K562 (cell line): ENCODE results near the gene MS4A18. TPM values are rescaled to one million over a fixed set of nuclear protein-coding genes. Genes with fewer than 3 reads are reported as not detected.
A peak's percentile ranks its signal among the peaks of the same experiment; 100 is the strongest.

Experiments
- ATAC-seq: fragments of 200-7000 bp; cut with Tn5 transposase; 3 replicates; pipeline ENCODE4 v1.9.1; 2020; ENCODE audit warnings: moderate library complexity
- BruUV-seq: library from RNA; stranded (reverse); fragments of 400-500 nt; replicated peaks from 2 replicates; lab custom pipeline; 2021; lab: Mats Ljungman, UMichigan
- CTCF ChIA-PET: fragments of 300-600 bp; formaldehyde crosslinking; extraction: SDS; loops from one replicate; lab custom pipeline; 2021; ENCODE audit warnings: low intra/inter-chr PET ratio; lab: Yijun Ruan, JAX
- POLR2A ChIA-PET: fragments of 300-600, 350-650 bp; sonication (Branson Sonifier 250); formaldehyde crosslinking; extraction: SDS; loops from one replicate; lab custom pipeline; 2021; ENCODE audit warnings: antibody characterized with exemption, inconsistent platforms; lab: Yijun Ruan, JAX
- DNase-seq, 4 experiments: peaks; one replicate each; pipeline versions ENCODE4 v3.0.0 to v3.0.0-alpha.2; 2011 to 2018; ENCODE audit warnings: low spot score in 3 of 4, mixed read lengths in 3 of 4; ENCODE audit errors: extremely low read depth in 1 of 4
- FAIRE-seq: peaks from 2 replicates; lab custom pipeline; 2011; peaks lifted over from hg19 to GRCh38; lab: Jason Lieb, UNC
- H2AFZ ChIP-seq: 2 replicates; pipeline ENCODE4 v1.6.0; 2011; ENCODE audit warnings: low read depth, low read length, control low read depth, inconsistent platforms
- H3K27ac ChIP-seq: fragments of 200-600 bp; 3 replicates; pipeline ENCODE4 v1.8.0; 2011; ENCODE audit warnings: low read depth, mild to moderate bottlenecking, control low read depth, inconsistent platforms, low read length, moderate library complexity, mixed read lengths; ENCODE audit errors: extremely low read depth
- H3K27me3 ChIP-seq, 2 experiments: fragments of 300-600 bp in 1 of 2; 2 replicates in 1 of 2; 3 replicates in 1 of 2; pipeline versions ENCODE4 v1.6.0 to v1.8.0; 2011; ENCODE audit warnings: inconsistent platforms in 2 of 2, low read length in 2 of 2, mild to moderate bottlenecking in 1 of 2, mixed read lengths in 1 of 2, moderate library complexity in 1 of 2; ENCODE audit not compliant: control insufficient read depth in 2 of 2, insufficient read depth in 2 of 2
- H3K36me3 ChIP-seq: fragments of 300-600 bp; 3 replicates; pipeline ENCODE4 v1.8.0; 2011; ENCODE audit warnings: mild to moderate bottlenecking, low read length, inconsistent platforms; ENCODE audit not compliant: control insufficient read depth, insufficient read depth
- H3K4me1 ChIP-seq, 2 experiments: fragments of 200-600 bp in 1 of 2; replicated peaks in 1 of 2; 2 replicates in 1 of 2; 3 replicates in 1 of 2; pipeline versions ENCODE4 v1.5.1 to v1.8.0; 2011; ENCODE audit warnings: inconsistent platforms in 2 of 2, low read length in 2 of 2, mild to moderate bottlenecking in 1 of 2, mixed read lengths in 1 of 2, moderate library complexity in 1 of 2; ENCODE audit not compliant: control insufficient read depth in 2 of 2, insufficient read depth in 2 of 2
- H3K4me2 ChIP-seq: 2 replicates; pipeline ENCODE4 v1.6.1; 2011; ENCODE audit warnings: low read length, control low read depth, inconsistent platforms, mixed read lengths; ENCODE audit not compliant: insufficient read depth
- H3K4me3 ChIP-seq: fragments of 200-600 bp; sonication (generic), shearing (Covaris generic); 2 replicates; pipeline ENCODE4 v1.5.1; 2016; ENCODE audit warnings: control low read depth, inconsistent platforms
- H3K79me2 ChIP-seq: fragments of 200-600 bp; 3 replicates; pipeline ENCODE4 v1.8.0; 2011; ENCODE audit warnings: low read length, inconsistent platforms; ENCODE audit not compliant: control insufficient read depth, insufficient read depth
- H3K9ac ChIP-seq, 2 experiments: 2 replicates each; pipeline versions ENCODE4 v1.6.0 to v1.6.1; 2011; ENCODE audit warnings: low read depth in 2 of 2, low read length in 2 of 2, control low read depth in 1 of 2, inconsistent platforms in 1 of 2, mild to moderate bottlenecking in 1 of 2, mixed read lengths in 1 of 2; ENCODE audit not compliant: insufficient read depth in 1 of 2
- H3K9me1 ChIP-seq: one replicate; pipeline ENCODE4 v1.6.0; 2011; ENCODE audit warnings: inconsistent platforms, mild to moderate bottlenecking, low read length, moderate library complexity; ENCODE audit not compliant: control insufficient read depth, insufficient read depth
- H3K9me3 ChIP-seq: replicated peaks from 2 replicates; pipeline ENCODE4 v1.5.1; 2011; ENCODE audit warnings: low read depth, low read length, inconsistent platforms; ENCODE audit not compliant: control insufficient read depth, insufficient read depth
- H4K20me1 ChIP-seq: replicated peaks from 2 replicates; pipeline ENCODE4 v1.6.1; 2011; ENCODE audit warnings: low read length, inconsistent platforms, mixed read lengths; ENCODE audit not compliant: control insufficient read depth, insufficient read depth
- BCOR ChIP-seq: fragments of 450-650 bp; IDR thresholded peaks from 2 replicates; pipeline ENCODE4 v1.6.1; 2016
- CCAR2 ChIP-seq: fragments of 200-400 bp; formaldehyde crosslinking; IDR thresholded peaks from 2 replicates; pipeline ENCODE4 v1.6.1; 2017; ENCODE audit warnings: mild to moderate bottlenecking, low read depth, low read length
- CTCF ChIP-seq, 3 experiments: IDR thresholded peaks in 2 of 3; conservative IDR thresholded peaks in 1 of 3; 2 replicates each; pipeline ENCODE4 v1.5.1; 2011 to 2012; ENCODE audit warnings: low read length in 3 of 3, mild to moderate bottlenecking in 3 of 3, control low read depth in 2 of 3, improper control_type of control experiment in 1 of 3, inconsistent platforms in 1 of 3, low read depth in 1 of 3, mixed read lengths in 1 of 3, moderate library complexity in 1 of 3; ENCODE audit not compliant: insufficient read depth in 2 of 3
- EGR1 ChIP-seq: fragments of 450-650 bp; conservative IDR thresholded peaks from 2 replicates; pipeline ENCODE4 v1.6.1; 2017; ENCODE audit warnings: mild to moderate bottlenecking
- GTF2A2 ChIP-seq: IDR thresholded peaks from 2 replicates; pipeline ENCODE4 v1.6.1; 2016; ENCODE audit warnings: mild to moderate bottlenecking, missing genetic modification characterization, missing compliant biosample characterization
- RAD21 ChIP-seq, 2 experiments: fragments of 250-450 bp in 1 of 2; fragments of 450-650 bp in 1 of 2; sonication (Bioruptor Pico) in 1 of 2; formaldehyde crosslinking in 1 of 2; IDR thresholded peaks in 1 of 2; conservative IDR thresholded peaks in 1 of 2; 2 replicates each; pipeline versions ENCODE4 v1.4.0 to v1.8.0; 2020 to 2022; ENCODE audit warnings: mild to moderate bottlenecking in 2 of 2, moderate library complexity in 1 of 2
- WGBS: fragments of 100-300 bp; shearing (Covaris generic); methylation state at CpG from one replicate; pipeline ENCODE4 v1.1.6; 2016; ENCODE audit warnings: low coverage, mixed read lengths; ENCODE audit not compliant: insufficient coverage; ENCODE audit errors: missing lambda C conversion rate; 5-methylcytosine and 5-hydroxymethylcytosine counted together
- in situ Hi-C: fragments of 300-500 bp; cut with MboI; formaldehyde crosslinking; loops from 4 replicates; pipeline ENCODE4 v1.15.0; 2018; ENCODE audit warnings: inconsistent platforms, mixed read lengths
- intact Hi-C: fragments of 100-400 bp; cut with micrococcal nuclease; formaldehyde crosslinking; loops from 2 replicates; pipeline ENCODE4 v1.14.2; 2022
- polyA plus RNA-seq, 8 experiments: library from polyadenylated mRNA; depleted of rRNA in 4 of 8; stranded (reverse) in 5 of 8; unstranded in 3 of 8; fragments of >200 nt; fragmentation: Nextera tagmentation in 2 of 8; fragmentation: Illumina TruSeq in 1 of 8; extraction: Ambion mirVana in 2 of 8; extraction: Trizol in 1 of 8; gene quantifications; 2 replicates each; pipeline versions ENCODE4 v1.2.1 to v1.2.3, GENCODE V29; 2011 to 2014; ENCODE audit warnings: inconsistent platforms in 1 of 8, missing spikeins in 1 of 8
- total RNA-seq, 7 experiments: library from RNA; depleted of rRNA in 6 of 7; stranded (reverse); fragments of >200 nt in 6 of 7; fragmentation: Illumina TruSeq in 2 of 7; extraction: Trizol in 2 of 7; gene quantifications; 2 replicates each; pipeline versions ENCODE4 v1.2.1 to v1.2.3, GENCODE V29; 2011 to 2021; ENCODE audit warnings: low replicate concordance in 1 of 7

The MS4A18 gene
- total and polyA plus RNA-seq, 9 of the 15 experiments (the other 6 are each of a cell fraction or from before 2014, with no cell fraction given), result not detected

GRCh38 chr11:60762851-60763691 lies 38.6 kb downstream of the MS4A18 start:
- intact Hi-C loops, result loop anchor here (2.0 kb wide), 1 partner anchor 62 kb away; no protein-coding TSS in a partner anchor
- Histone ChIP-seq H3K4me3 (no peak overlapping the region), H3K36me3 (no peaks in the 10 kb centered on the region), H4K20me1 (no peaks in the 10 kb centered on the region), H3K9me3 (no peaks in the 10 kb centered on the region), H2AFZ (no peak overlapping the region), H3K4me2 (no peak overlapping the region), H3K79me2 (no peaks in the 10 kb centered on the region), H3K9me1 (no peaks in the 10 kb centered on the region), H3K9ac (no peak overlapping the region), H3K4me1 (peaks cover 2 to 6% of the 10 kb centered on the region in 2 experiments; a peak in 1 of 5 replicates), H3K27me3 (peaks cover 28 to 52% of the 10 kb centered on the region in 2 experiments), H3K27ac (no peak overlapping the region)
- 3% methylated on average over 11 of the region's 11 CpGs for WGBS
- ChIA-PET POLR2A (interaction anchor here (0.6 to 1.7 kb wide), 7 partner anchors 12 to 1388 kb away, joined by 3 to 4 read pairs (median 3); no protein-coding TSS in a partner anchor), CTCF (no interaction called here)
- in situ Hi-C loops, result no loop called here
- ATAC-seq (peak; percentile 64), FAIRE-seq (no peak), DNase-seq (peak in 2 of 4 experiments; percentile 34 to 40)
- no TSS peak for BruUV-seq
- TF ChIP-seq EGR1, result peak; percentile 21; the same call in 1 of the 2 replicates
- peak in 1 of 2 experiments; percentile 29; a peak in 2 of 4 replicates for TF ChIP-seq RAD21 (CRISPR knock-in tag; conservative IDR thresholded peaks at IDR 0.05 in 1 of 2, IDR thresholded peaks at IDR 0.05 in 1 of 2)
- no peak for TF ChIP-seq BCOR
- peak; percentile 28 to 55 (median 52); a peak in 5 of 6 replicates for TF ChIP-seq CTCF (IDR thresholded peaks at IDR 0.05 in 2 of 3, conservative IDR thresholded peaks at IDR 0.05 in 1 of 3; ENCODE audit: insufficient read depth in 2 of 3, low read depth in 1 of 3, low read length in 3 of 3)
- TF ChIP-seq CCAR2, result no peak
- TF ChIP-seq GTF2A2, result no peak
